Activated B cell treated with CpG ODN at 0.5 μM for 24 hours (primary cell): ENCODE results near the gene GLI3. TPM values are rescaled to one million over a fixed set of nuclear protein-coding genes. Genes with fewer than 3 reads are reported as not detected.

Experiments used
- ATAC-seq: fragments of 200-7000 bp; cut with Tn5 transposase; one replicate; pipeline ENCODE4 v1.10.0; 2021; ENCODE audit warnings: low read depth, mild to moderate bottlenecking, moderate library complexity
- CTCF ChIA-PET: fragments of 350-600 bp; sonication (Branson Sonifier 250); formaldehyde crosslinking; loops from one replicate; lab custom pipeline; 2021; ENCODE audit warnings: antibody characterized with exemption; lab: Charles Lee
- POLR2A ChIA-PET: fragments of 350-600 bp; sonication (Branson Sonifier 250); formaldehyde crosslinking; loops from one replicate; lab custom pipeline; 2021; ENCODE audit warnings: antibody characterized with exemption; lab: Charles Lee
- DNase-seq: peaks from one replicate; pipeline ENCODE4 v3.0.0; 2022
- H3K27ac Mint-ChIP-seq: one replicate; pipeline ENCODE4 v1.8.0; 2020; ENCODE audit warnings: mixed read lengths
- H3K27me3 Mint-ChIP-seq: one replicate; pipeline ENCODE4 v1.8.0; 2021; ENCODE audit warnings: mixed read lengths
- H3K36me3 Mint-ChIP-seq: one replicate; pipeline ENCODE4 v1.8.0; 2021; ENCODE audit warnings: low read depth, mixed read lengths
- H3K4me1 Mint-ChIP-seq: one replicate; pipeline ENCODE4 v1.8.0; 2021; ENCODE audit warnings: mixed read lengths
- H3K4me3 Mint-ChIP-seq: one replicate; pipeline ENCODE4 v1.8.0; 2020; ENCODE audit warnings: mild to moderate bottlenecking, mixed read lengths
- H3K9me3 Mint-ChIP-seq: one replicate; pipeline ENCODE4 v1.8.0; 2020; ENCODE audit warnings: mixed read lengths
- intact Hi-C: fragments of 100-400 bp; cut with micrococcal nuclease; formaldehyde crosslinking; loops from one replicate; pipeline ENCODE4 v1.15.1; 2024
- total RNA-seq: library from RNA; stranded (reverse); gene quantifications from 2 replicates; pipeline ENCODE4 v1.2.3, GENCODE V29; 2022
- TF ChIP-seq, protein P1 (sequence below): fragments of 200-600 bp; IDR thresholded peaks from one replicate; pipeline ENCODE4 v1.8.0; 2022; ENCODE audit warnings: antibody characterized with exemption, mild to moderate bottlenecking

GLI3 gene
- total RNA-seq, 1 donor from 2014 or later: not detected

DNA sequence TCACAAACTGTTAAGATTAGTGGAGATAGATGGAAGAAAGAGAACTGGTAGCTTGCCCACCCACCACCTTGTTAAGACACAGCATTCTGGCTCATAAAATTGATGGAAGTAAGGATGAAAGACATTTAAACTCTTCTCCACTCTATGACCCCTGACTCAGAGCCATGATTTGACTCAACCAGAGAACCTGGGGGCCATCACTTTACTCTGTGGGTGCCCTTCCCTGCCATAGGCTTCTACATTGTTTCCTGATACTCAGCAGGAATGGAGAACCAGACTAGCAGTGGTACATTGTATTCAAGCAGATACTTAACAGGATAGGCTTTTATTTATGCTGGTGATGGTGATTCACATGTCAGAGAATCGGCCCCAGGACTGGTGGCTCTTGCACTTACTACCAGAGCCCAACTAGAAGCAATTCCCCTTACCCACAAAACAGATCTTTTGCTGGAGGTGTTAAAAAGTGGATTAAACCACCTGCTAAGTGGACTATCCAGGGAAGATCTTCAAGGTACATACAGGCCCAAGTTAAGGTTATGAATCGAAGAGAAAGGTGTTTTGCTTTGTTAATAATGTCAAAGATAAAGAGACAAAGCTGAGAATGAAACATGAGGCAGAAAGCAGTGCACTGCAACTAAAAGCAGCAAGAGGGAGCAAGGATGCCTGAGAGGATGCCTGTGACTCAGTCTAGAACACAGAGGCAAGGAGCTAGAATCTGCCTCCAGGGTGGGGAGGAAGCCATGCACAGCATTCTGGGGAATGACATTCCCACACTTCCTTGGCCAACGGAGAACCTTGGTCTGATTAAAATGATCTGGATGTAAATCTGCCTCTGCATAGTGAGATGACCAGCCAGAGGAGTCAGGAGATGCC, 36.0 kb upstream of the GLI3 start:
- ChIA-PET POLR2A (no interaction called here), CTCF (no interaction called here)
- TF ChIP-seq, protein P1, sequence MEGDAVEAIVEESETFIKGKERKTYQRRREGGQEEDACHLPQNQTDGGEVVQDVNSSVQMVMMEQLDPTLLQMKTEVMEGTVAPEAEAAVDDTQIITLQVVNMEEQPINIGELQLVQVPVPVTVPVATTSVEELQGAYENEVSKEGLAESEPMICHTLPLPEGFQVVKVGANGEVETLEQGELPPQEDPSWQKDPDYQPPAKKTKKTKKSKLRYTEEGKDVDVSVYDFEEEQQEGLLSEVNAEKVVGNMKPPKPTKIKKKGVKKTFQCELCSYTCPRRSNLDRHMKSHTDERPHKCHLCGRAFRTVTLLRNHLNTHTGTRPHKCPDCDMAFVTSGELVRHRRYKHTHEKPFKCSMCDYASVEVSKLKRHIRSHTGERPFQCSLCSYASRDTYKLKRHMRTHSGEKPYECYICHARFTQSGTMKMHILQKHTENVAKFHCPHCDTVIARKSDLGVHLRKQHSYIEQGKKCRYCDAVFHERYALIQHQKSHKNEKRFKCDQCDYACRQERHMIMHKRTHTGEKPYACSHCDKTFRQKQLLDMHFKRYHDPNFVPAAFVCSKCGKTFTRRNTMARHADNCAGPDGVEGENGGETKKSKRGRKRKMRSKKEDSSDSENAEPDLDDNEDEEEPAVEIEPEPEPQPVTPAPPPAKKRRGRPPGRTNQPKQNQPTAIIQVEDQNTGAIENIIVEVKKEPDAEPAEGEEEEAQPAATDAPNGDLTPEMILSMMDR: no peak
- ATAC-seq (no peak), DNase-seq (no peak)
- peaks cover 4% of the 10 kb centered on the region for H3K4me1 Mint-ChIP-seq
- peaks cover 7% of the 10 kb centered on the region for H3K27me3 Mint-ChIP-seq
- no peaks in the 10 kb centered on the region for H3K9me3 Mint-ChIP-seq
- H3K36me3 Mint-ChIP-seq: no peaks in the 10 kb centered on the region
- no peak overlapping the region for H3K27ac Mint-ChIP-seq
- no peak overlapping the region for H3K4me3 Mint-ChIP-seq
- intact Hi-C loops: loop anchor here (5.0 kb wide), 1 partner anchor 1564 kb away; no protein-coding TSS in a partner anchor

DNA sequence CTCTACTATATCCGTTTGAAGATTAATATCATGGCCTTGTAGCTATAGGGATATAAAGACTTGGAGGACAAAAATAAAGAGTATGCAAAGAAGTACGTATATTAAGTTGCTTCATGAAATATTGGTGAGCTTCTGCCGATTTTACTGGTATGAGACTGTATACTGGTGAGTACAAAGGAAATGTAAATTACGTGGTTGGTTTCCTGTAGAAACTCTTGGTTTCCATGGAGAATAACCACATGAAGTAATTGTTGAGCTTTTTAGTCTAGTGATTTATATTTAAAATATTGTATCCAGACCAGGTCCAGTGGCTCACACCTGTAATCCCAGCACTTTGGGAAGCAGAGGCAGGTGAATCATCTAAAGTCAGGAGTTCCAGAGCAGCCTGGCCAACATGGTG, 32.2 kb upstream of the GLI3 start:
- no peaks in the 10 kb centered on the region for H3K9me3 Mint-ChIP-seq
- H3K27me3 Mint-ChIP-seq: peaks cover 4% of the 10 kb centered on the region
- H3K4me1 Mint-ChIP-seq: peaks cover 4% of the 10 kb centered on the region
- intact Hi-C loops: no loop called here
- no peak overlapping the region for H3K27ac Mint-ChIP-seq
- CTCF ChIA-PET: no interaction called here
- no peak for ATAC-seq
- H3K4me3 Mint-ChIP-seq: no peak overlapping the region
- TF ChIP-seq, protein P1: no peak
- no peaks in the 10 kb centered on the region for H3K36me3 Mint-ChIP-seq
- DNase-seq: no peak
- POLR2A ChIA-PET: no interaction called here

GRCh38 chr7:42264702-42265101, 27.7 kb upstream of the GLI3 start:
- TF ChIP-seq, protein P1: no peak
- H3K4me1 Mint-ChIP-seq: no peaks in the 10 kb centered on the region
- no peak for ATAC-seq
- no peaks in the 10 kb centered on the region for H3K36me3 Mint-ChIP-seq
- POLR2A ChIA-PET: no interaction called here
- no peaks in the 10 kb centered on the region for H3K27me3 Mint-ChIP-seq
- H3K27ac Mint-ChIP-seq: no peak overlapping the region
- CTCF ChIA-PET: no interaction called here
- intact Hi-C loops: no loop called here
- DNase-seq: no peak
- H3K4me3 Mint-ChIP-seq: no peak overlapping the region
- no peaks in the 10 kb centered on the region for H3K9me3 Mint-ChIP-seq

GRCh38 chr7:42263971-42264370, 27.0 kb upstream of the GLI3 start:
- Mint-ChIP-seq H3K36me3 (no peaks in the 10 kb centered on the region), H3K27me3 (no peaks in the 10 kb centered on the region), H3K4me1 (no peaks in the 10 kb centered on the region), H3K9me3 (no peaks in the 10 kb centered on the region), H3K27ac (no peak overlapping the region), H3K4me3 (no peak overlapping the region)
- ChIA-PET CTCF (no interaction called here), POLR2A (no interaction called here)
- TF ChIP-seq, protein P1: no peak
- ATAC-seq: no peak
- no peak for DNase-seq
- intact Hi-C loops: no loop called here

DNA sequence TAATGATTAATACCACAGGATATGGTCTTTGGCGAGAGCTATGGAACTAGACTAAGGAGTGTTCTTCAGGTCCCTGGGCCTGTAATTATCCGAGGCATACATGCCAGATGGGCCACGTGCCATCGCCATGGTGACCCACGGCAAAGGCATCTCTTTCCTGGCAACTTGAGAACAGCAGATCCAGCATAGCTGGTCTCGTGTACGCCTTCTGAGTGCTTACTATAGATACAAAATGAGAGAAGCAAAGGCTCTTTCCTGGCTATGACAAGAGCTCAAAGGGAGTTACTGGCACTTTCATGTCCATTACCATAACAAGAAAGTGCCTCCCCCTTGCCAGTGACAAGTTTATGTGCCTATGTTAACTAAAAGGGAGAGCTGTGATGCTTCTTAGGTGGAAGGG, 26.0 kb upstream of the GLI3 start:
- H3K36me3 Mint-ChIP-seq: no peaks in the 10 kb centered on the region
- intact Hi-C loops: no loop called here
- H3K4me1 Mint-ChIP-seq: no peaks in the 10 kb centered on the region
- no peak overlapping the region for H3K27ac Mint-ChIP-seq
- peaks cover 2% of the 10 kb centered on the region for H3K27me3 Mint-ChIP-seq
- no peak overlapping the region for H3K4me3 Mint-ChIP-seq
- TF ChIP-seq, protein P1: no peak
- DNase-seq: no peak
- ATAC-seq: no peak
- ChIA-PET POLR2A (no interaction called here), CTCF (no interaction called here)
- H3K9me3 Mint-ChIP-seq: no peaks in the 10 kb centered on the region
